Osteocyte (in vitro differentiated cells): ENCODE results near the gene NBEAL2. TPM values are rescaled to one million over a fixed set of nuclear protein-coding genes. Genes with fewer than 3 reads are reported as not detected.

Experiments used
- DNase-seq: peaks from one replicate; pipeline ENCODE4 v3.0.0; 2021; ENCODE audit warnings: mixed read lengths; ENCODE audit not compliant: unreplicated experiment; ENCODE audit errors: extremely low spot score
- H3K27ac Mint-ChIP-seq: one replicate; pipeline ENCODE4 v1.8.0; 2021; ENCODE audit warnings: mild to moderate bottlenecking, mixed read lengths; ENCODE audit not compliant: unreplicated experiment
- H3K27me3 Mint-ChIP-seq: one replicate; pipeline ENCODE4 v1.8.0; 2021; ENCODE audit warnings: mixed read lengths; ENCODE audit not compliant: unreplicated experiment
- H3K36me3 Mint-ChIP-seq: one replicate; pipeline ENCODE4 v1.8.0; 2021; ENCODE audit warnings: mixed read lengths; ENCODE audit not compliant: unreplicated experiment
- H3K4me1 Mint-ChIP-seq: one replicate; pipeline ENCODE4 v1.8.0; 2021; ENCODE audit warnings: mixed read lengths; ENCODE audit not compliant: unreplicated experiment
- H3K4me3 Mint-ChIP-seq: one replicate; pipeline ENCODE4 v1.8.0; 2021; ENCODE audit warnings: mild to moderate bottlenecking, moderate library complexity, mixed read lengths; ENCODE audit not compliant: unreplicated experiment
- H3K9me3 Mint-ChIP-seq: one replicate; pipeline ENCODE4 v1.8.0; 2021; ENCODE audit warnings: mixed read lengths; ENCODE audit not compliant: unreplicated experiment
- total RNA-seq: library from RNA; stranded (reverse); gene quantifications from 2 replicates; pipeline ENCODE4 v1.2.1, GENCODE V29; 2021
- TF ChIP-seq, protein P1 (sequence below): fragments of 200-600 bp; sonication (generic); IDR thresholded peaks from 2 replicates; pipeline ENCODE4 v1.5.0; 2021; ENCODE audit warnings: antibody characterized with exemption, mild to moderate bottlenecking, moderate library complexity

NBEAL2 gene
- total RNA-seq, 1 donor from 2014 or later = 21.8 TPM

GRCh38 chr3:46993292-46993691, 13.8 kb downstream of the NBEAL2 start:
- H3K27me3 Mint-ChIP-seq = no peaks in the 10 kb centered on the region
- TF ChIP-seq, protein P1, sequence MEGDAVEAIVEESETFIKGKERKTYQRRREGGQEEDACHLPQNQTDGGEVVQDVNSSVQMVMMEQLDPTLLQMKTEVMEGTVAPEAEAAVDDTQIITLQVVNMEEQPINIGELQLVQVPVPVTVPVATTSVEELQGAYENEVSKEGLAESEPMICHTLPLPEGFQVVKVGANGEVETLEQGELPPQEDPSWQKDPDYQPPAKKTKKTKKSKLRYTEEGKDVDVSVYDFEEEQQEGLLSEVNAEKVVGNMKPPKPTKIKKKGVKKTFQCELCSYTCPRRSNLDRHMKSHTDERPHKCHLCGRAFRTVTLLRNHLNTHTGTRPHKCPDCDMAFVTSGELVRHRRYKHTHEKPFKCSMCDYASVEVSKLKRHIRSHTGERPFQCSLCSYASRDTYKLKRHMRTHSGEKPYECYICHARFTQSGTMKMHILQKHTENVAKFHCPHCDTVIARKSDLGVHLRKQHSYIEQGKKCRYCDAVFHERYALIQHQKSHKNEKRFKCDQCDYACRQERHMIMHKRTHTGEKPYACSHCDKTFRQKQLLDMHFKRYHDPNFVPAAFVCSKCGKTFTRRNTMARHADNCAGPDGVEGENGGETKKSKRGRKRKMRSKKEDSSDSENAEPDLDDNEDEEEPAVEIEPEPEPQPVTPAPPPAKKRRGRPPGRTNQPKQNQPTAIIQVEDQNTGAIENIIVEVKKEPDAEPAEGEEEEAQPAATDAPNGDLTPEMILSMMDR = no peak
- no peaks in the 10 kb centered on the region for H3K9me3 Mint-ChIP-seq
- H3K4me3 Mint-ChIP-seq = no peak overlapping the region
- H3K4me1 Mint-ChIP-seq = no peaks in the 10 kb centered on the region
- H3K36me3 Mint-ChIP-seq = no peaks in the 10 kb centered on the region
- no peak overlapping the region for H3K27ac Mint-ChIP-seq
- no peak for DNase-seq

GRCh38 chr3:46993986-46994385, 14.5 kb downstream of the NBEAL2 start:
- Mint-ChIP-seq H3K27ac (no peak overlapping the region), H3K4me3 (no peak overlapping the region), H3K27me3 (no peaks in the 10 kb centered on the region), H3K9me3 (no peaks in the 10 kb centered on the region), H3K36me3 (no peaks in the 10 kb centered on the region), H3K4me1 (no peaks in the 10 kb centered on the region)
- no peak for DNase-seq
- TF ChIP-seq, protein P1 = no peak

DNA sequence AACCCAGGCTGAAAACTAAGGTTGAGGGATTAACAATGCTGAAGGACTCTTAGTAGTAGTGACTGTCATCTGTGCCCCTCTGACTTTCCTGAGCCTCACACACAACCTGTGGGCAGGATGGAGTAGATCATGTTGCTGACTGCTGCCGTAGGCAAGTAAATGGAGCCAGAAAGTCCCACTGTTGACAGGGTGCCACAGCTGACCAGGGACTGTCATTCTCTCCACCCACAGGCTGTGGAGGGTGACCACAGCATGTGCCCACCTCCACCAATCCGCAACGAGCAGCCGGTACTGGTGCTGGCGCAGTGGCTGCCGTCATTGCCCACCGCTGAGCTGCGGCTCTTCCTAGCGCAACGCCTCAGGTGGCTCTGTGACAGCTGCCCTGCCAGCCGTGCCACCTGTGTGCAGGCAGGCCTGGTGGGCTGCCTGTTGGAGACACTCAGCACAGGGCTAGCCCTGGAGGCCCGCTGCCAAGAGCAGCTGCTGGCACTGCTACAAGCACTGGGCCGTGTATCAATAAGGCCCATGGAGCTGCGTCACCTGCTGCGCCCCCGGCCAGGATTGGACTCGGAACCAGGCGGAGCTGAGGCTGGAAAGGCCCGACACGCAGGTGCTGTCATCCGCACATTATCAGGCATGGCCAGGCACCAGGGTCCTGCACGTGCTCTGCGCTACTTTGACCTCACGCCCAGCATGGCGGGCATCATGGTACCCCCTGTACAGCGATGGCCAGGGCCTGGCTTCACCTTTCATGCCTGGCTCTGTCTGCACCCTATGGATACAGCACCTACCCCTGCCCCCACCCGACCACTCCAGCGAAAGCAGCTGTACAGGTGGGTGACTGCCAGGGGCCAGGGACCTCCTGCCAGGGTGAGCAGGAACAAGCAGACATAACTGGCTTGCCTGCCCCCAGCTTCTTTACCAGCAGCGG, 15.6 kb downstream of the NBEAL2 start:
- DNase-seq = no peak
- no peaks in the 10 kb centered on the region for H3K27me3 Mint-ChIP-seq
- H3K4me1 Mint-ChIP-seq = no peaks in the 10 kb centered on the region
- H3K36me3 Mint-ChIP-seq = no peaks in the 10 kb centered on the region
- H3K4me3 Mint-ChIP-seq = no peak overlapping the region
- no peaks in the 10 kb centered on the region for H3K9me3 Mint-ChIP-seq
- TF ChIP-seq, protein P1 = no peak
- H3K27ac Mint-ChIP-seq = no peak overlapping the region

DNA sequence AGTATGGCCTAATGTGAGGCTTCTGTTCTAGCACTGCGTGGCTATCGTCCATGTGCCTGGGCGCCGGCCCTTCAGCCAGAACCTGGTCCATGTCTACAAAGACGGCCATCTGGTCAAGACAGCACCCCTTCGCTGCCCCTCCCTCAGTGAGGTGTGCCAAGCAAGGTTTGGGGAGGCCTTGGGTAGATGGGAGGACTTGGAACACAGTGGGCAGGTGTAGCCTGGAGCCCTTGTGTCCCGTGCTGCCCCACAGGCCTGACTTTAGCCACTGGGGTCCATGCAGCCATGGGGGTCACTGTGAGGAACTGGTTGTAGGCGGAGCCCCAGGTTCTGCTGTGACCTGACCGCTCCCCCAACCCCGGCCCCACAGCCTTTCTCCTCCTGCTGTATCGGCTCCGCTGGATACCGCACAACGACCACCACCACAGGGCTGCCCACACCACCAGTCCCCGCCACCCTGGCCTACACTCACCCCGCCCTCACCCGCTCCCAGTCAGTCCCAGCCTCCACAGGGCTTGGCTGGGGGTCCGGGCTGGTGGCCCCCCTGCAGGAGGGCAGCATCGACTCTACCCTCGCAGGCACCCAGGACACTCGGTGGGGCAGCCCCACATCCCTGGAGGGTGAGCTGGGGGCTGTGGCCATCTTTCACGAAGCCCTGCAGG, 16.6 kb downstream of the NBEAL2 start:
- no peak overlapping the region for H3K27ac Mint-ChIP-seq
- no peak overlapping the region for H3K4me3 Mint-ChIP-seq
- TF ChIP-seq, protein P1 = no peak
- no peaks in the 10 kb centered on the region for H3K4me1 Mint-ChIP-seq
- H3K36me3 Mint-ChIP-seq = no peaks in the 10 kb centered on the region
- no peaks in the 10 kb centered on the region for H3K9me3 Mint-ChIP-seq
- H3K27me3 Mint-ChIP-seq = no peaks in the 10 kb centered on the region
- DNase-seq = no peak
